Right cardiac atrium (tissue), 5 donors: Measurements from ENCODE around the gene HECTD1. TPM values are rescaled to one million over a fixed set of nuclear protein-coding genes. Genes with fewer than 3 reads are reported as not detected.
"Not testable (repeated sequence)": the region's sequence is repeated elsewhere in the genome, so short reads cannot be mapped to it uniquely, and the experiment has no call there.

ENCODE experiments used
- ATAC-seq, 2 donors: fragments of 200-7000 bp; cut with Tn5 transposase; one replicate each; pipeline versions ENCODE4 v1.8.0 to v1.9.1; 2020; ENCODE audit warnings: moderate library complexity in 2 of 2, mild to moderate bottlenecking in 1 of 2
- DNase-seq, 3 donors: peaks; one replicate each; pipeline ENCODE4 v3.0.0-alpha.2; 2020
- H3K27ac ChIP-seq: one replicate; pipeline ENCODE4 v1.5.1; 2013; ENCODE audit warnings: mild to moderate bottlenecking, low read length, control low read depth, moderate library complexity
- H3K27me3 ChIP-seq: one replicate; pipeline ENCODE4 v1.6.1; 2013; ENCODE audit not compliant: control insufficient read depth, insufficient read depth
- H3K4me1 ChIP-seq: one replicate; pipeline ENCODE4 v1.6.1; 2013; ENCODE audit warnings: low read length; ENCODE audit not compliant: control insufficient read depth, insufficient read depth
- H3K4me3 ChIP-seq: one replicate; pipeline ENCODE4 v1.5.1; 2013; ENCODE audit warnings: low read length, control low read depth
- H3K9me3 ChIP-seq: one replicate; pipeline ENCODE4 v1.6.1; 2013; ENCODE audit warnings: low read length; ENCODE audit not compliant: control insufficient read depth
- WGBS: extraction: QIAGEN DNeasy Blood & Tissue Kit; methylation state at CpG from one replicate; pipeline ENCODE4 v1.1.7; 2013; 5-methylcytosine and 5-hydroxymethylcytosine counted together
- intact Hi-C, 4 donors: fragments of 100-400 bp; cut with DNase I; formaldehyde crosslinking; loops; one replicate each; pipeline versions ENCODE4 v1.11.0 to v1.14.0; 2022 to 2023
- polyA plus RNA-seq: library from polyadenylated mRNA; stranded (reverse); fragments of 200-250 nt; gene quantifications from one replicate; pipeline ENCODE4 v1.2.3, GENCODE V29; 2013
- total RNA-seq, 4 donors: library from RNA; stranded (reverse); fragmentation: NEBNext Ultra II Directional; extraction: Animal tissue kit (Norgen Biotek cat#: 25700); gene quantifications; one replicate each; pipeline ENCODE4 v1.2.1, GENCODE V29; 2021
- donor health status: healthy with polysubstance abuse.
- donor health status: DM: no; HTN: yes; CAD: no.
- donor health status: DM: no; HTN: no; CAD: no.
- donor health status: DM: no; HTN: yes; CAD: no; lungs with severe emphysema.
- donor health status: DM: yes; HTN: yes; CAD: no.

The HECTD1 gene
- total and polyA plus RNA-seq, 5 donors, result 67.3 to 159 (median 130) TPM

GRCh38 chr14:31086466-31086865 is 121.1 kb downstream of the HECTD1 start:
- WGBS, result 96% methylated on average over 9 of the region's 9 CpGs
- H3K9me3 ChIP-seq, intact Hi-C loops, H3K4me3 ChIP-seq, H3K27ac ChIP-seq, DNase-seq, H3K4me1 ChIP-seq, ATAC-seq, H3K27me3 ChIP-seq: not testable (repeated sequence)

- DNase-seq (no peak), ATAC-seq (no peak)
- WGBS, result 97% methylated on average over 3 of the region's 3 CpGs
- Histone ChIP-seq H3K27ac (no peak overlapping the region), H3K27me3 (no peaks in the 10 kb centered on the region), H3K4me1 (no peaks in the 10 kb centered on the region), H3K9me3 (no peaks in the 10 kb centered on the region), H3K4me3 (no peak overlapping the region)
- intact Hi-C loops, result no loop called here
Measured at GRCh38 chr14:31085027-31085426, 122.6 kb downstream of the HECTD1 start.

DNA sequence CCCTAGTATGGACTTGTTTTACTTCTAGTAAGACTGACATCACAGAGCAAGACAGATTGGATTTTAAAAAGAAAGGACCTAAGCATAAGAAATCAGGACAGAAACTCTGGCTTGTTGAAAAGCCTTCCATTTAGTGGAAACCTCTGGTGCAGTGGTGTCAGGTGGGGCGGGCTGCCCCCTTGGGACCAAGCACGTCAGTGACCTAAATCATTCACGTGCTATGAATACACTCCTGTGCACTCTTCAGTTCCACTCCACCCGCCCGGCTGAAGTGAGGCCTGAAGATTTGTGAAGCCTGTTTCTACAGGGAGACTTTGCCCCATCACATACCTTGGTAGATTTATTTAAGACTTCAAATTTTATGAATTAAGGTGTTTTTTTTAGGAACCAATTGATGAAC is 123.2 kb downstream of the HECTD1 start:
- intact Hi-C loops, result loop anchor here in 3 of 4 donors (5.0 kb wide), 2 partner anchors 102 to 107 kb away; no protein-coding TSS in a partner anchor
- H3K4me3 ChIP-seq, result no peak overlapping the region
- ATAC-seq (no peak), DNase-seq (no peak)
- H3K4me1 ChIP-seq, result no peaks in the 10 kb centered on the region
- 77% methylated on average over 5 of the region's 5 CpGs for WGBS
- no peaks in the 10 kb centered on the region for H3K27me3 ChIP-seq
- H3K27ac ChIP-seq, result no peak overlapping the region
- H3K9me3 ChIP-seq, result no peaks in the 10 kb centered on the region

GRCh38 chr14:31083781-31084180 is 123.8 kb downstream of the HECTD1 start:
- H3K9me3 ChIP-seq, result no peaks in the 10 kb centered on the region
- ATAC-seq (no peak), DNase-seq (no peak)
- 82% methylated on average over 3 of the region's 3 CpGs for WGBS
- intact Hi-C loops, result loop anchor here (2.0 to 5.0 kb wide), 3 partner anchors 101 to 106 kb away; no protein-coding TSS in a partner anchor
- H3K4me1 ChIP-seq, result no peaks in the 10 kb centered on the region
- no peak overlapping the region for H3K27ac ChIP-seq
- H3K27me3 ChIP-seq, result no peaks in the 10 kb centered on the region
- no peak overlapping the region for H3K4me3 ChIP-seq

- no peak overlapping the region for H3K4me3 ChIP-seq
- ATAC-seq (peak in 1 of 2 donors; percentile 37), DNase-seq (no peak)
- H3K27ac ChIP-seq, result no peak overlapping the region
- H3K4me1 ChIP-seq, result peaks cover 2% of the 10 kb centered on the region
- intact Hi-C loops, result loop anchor here in 3 of 4 donors (5.0 kb wide), 2 partner anchors 98 to 103 kb away; no protein-coding TSS in a partner anchor
- H3K9me3 ChIP-seq, result no peaks in the 10 kb centered on the region
- no peaks in the 10 kb centered on the region for H3K27me3 ChIP-seq
- 82% methylated on average over 4 of the region's 4 CpGs for WGBS
Measured at GRCh38 chr14:31080484-31080883, 127.1 kb downstream of the HECTD1 start.

GRCh38 chr14:31080056-31080455 is 127.5 kb downstream of the HECTD1 start:
- ATAC-seq, result no peak
- WGBS, result 64% methylated on average over 3 of the region's 3 CpGs
- DNase-seq, result no peak
- Histone ChIP-seq H3K4me1 (peaks cover 2% of the 10 kb centered on the region), H3K9me3 (no peaks in the 10 kb centered on the region), H3K4me3 (no peak overlapping the region), H3K27me3 (no peaks in the 10 kb centered on the region), H3K27ac (no peak overlapping the region)
- intact Hi-C loops, result loop anchor here in 3 of 4 donors (5.0 kb wide), 2 partner anchors 98 to 103 kb away; no protein-coding TSS in a partner anchor

DNA sequence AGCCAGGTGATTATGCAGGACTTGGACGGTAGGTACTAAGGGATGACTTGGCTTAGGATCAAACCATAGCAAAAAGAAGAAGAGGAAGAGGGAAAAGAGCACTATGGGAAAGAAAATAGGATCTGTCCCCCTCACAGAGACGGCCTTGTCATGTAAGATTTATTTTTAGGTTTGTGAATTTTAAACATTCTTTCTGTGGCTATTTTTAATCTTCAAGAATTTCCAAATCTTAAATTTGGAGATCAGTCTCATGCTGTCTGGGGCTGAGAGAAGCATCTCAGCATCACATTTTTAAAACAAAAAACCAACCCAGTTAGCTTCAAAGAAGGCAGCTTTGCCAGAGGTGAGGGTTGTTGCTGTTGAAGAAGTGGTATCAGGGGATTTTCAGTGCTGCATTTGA is 128.8 kb downstream of the HECTD1 start:
- DNase-seq (no peak), ATAC-seq (no peak)
- Histone ChIP-seq H3K4me1 (peaks cover 2% of the 10 kb centered on the region), H3K27me3 (no peaks in the 10 kb centered on the region), H3K9me3 (no peaks in the 10 kb centered on the region), H3K27ac (no peak overlapping the region), H3K4me3 (no peak overlapping the region)
- 29% methylated on average over 2 of the region's 2 CpGs for WGBS
- intact Hi-C loops, result no loop called here

GRCh38 chr14:31075144-31075543 is 132.4 kb downstream of the HECTD1 start:
- Histone ChIP-seq H3K27ac (no peak overlapping the region), H3K9me3 (no peaks in the 10 kb centered on the region), H3K27me3 (no peaks in the 10 kb centered on the region), H3K4me1 (peaks cover 2% of the 10 kb centered on the region), H3K4me3 (no peak overlapping the region)
- ATAC-seq, result no peak
- intact Hi-C loops, result no loop called here
- DNase-seq, result no peak
- 95% methylated on average over 2 of the region's 2 CpGs for WGBS

- intact Hi-C loops, result no loop called here
Measured at GRCh38 chr14:31071151-31071550, 136.4 kb downstream of the HECTD1 start.

DNA sequence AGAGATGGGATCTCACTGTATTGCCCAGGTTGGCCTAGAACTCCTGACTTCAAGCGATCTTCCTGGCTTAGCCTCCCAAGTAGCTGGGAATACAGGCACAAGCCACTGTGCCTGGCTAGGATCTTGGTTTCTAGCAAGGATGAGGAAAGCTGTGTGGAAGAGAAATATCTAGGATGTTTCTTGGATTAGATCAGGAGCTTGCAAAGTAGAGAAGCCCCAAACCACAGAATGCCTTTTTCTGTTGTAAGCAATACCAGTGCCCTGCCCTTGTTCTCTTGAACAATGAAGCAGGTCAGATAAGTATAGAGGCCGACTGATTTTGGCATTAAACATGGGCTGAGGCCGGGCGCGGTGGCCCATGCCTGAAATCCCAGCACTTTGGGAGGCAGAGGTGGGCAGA is 137.2 kb downstream of the HECTD1 start:
- DNase-seq, result no peak
- intact Hi-C loops, result no loop called here
- no peak for ATAC-seq
- Histone ChIP-seq H3K9me3 (no peaks in the 10 kb centered on the region), H3K4me3 (no peak overlapping the region), H3K27me3 (no peaks in the 10 kb centered on the region), H3K27ac (no peak overlapping the region), H3K4me1 (no peaks in the 10 kb centered on the region)
- WGBS, result 95% methylated on average over 5 of the region's 5 CpGs

More at GRCh38 chr14:31071151-31071550, 136.4 kb downstream of the HECTD1 start:
- 100% methylated on average over 2 of the region's 2 CpGs for WGBS
- Histone ChIP-seq H3K27ac (no peak overlapping the region), H3K4me1 (no peaks in the 10 kb centered on the region), H3K9me3 (no peaks in the 10 kb centered on the region), H3K4me3 (no peak overlapping the region), H3K27me3 (no peaks in the 10 kb centered on the region)
- ATAC-seq, result no peak
- no peak for DNase-seq

DNA sequence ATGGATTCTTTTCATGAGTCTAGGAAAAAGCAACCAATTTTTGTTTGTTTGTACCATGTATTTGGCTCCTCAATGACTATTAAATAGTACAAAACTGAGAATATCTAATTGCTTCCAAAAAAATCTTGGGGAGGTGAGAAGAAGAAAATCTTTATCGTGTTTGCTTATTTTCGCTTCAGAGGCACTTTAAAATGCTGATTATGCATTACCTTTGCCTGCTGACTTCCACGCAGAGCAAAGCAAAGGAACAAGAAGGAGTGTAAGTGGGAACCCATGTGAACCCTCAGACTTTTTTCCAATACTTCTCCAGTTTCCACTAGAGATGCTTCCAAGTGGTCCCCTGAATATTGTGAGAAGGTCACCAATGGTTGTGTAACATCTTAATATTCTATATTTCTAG is 138.2 kb downstream of the HECTD1 start:
- no peak overlapping the region for H3K27ac ChIP-seq
- no peaks in the 10 kb centered on the region for H3K4me1 ChIP-seq
- H3K4me3 ChIP-seq, result no peak overlapping the region
- intact Hi-C loops, result no loop called here
- DNase-seq, result no peak
- ATAC-seq, result no peak
- WGBS, result 91% methylated on average over 3 of the region's 3 CpGs
- H3K27me3 ChIP-seq, result no peaks in the 10 kb centered on the region
- no peaks in the 10 kb centered on the region for H3K9me3 ChIP-seq

DNA sequence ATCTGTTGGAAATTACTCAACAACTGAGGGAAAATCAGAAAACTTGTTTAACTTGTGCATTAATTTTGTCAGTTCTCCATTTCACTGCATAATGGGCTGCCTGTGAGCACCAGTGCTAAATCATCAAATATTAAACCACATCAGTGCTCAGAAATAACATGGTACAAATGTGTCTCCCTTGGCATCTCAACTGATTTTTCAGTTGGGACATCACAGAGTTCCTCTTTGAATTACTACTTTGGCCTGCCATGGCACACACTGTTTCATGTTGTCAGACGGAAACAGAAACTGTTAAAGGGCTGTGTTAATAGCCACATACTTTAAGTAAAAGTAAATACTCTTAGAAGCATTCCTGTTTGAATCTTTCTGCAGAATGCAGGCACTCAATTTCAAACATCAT is 139.4 kb downstream of the HECTD1 start:
- Histone ChIP-seq H3K4me3 (no peak overlapping the region), H3K4me1 (no peaks in the 10 kb centered on the region), H3K9me3 (no peaks in the 10 kb centered on the region), H3K27ac (no peak overlapping the region), H3K27me3 (no peaks in the 10 kb centered on the region)
- DNase-seq (no peak), ATAC-seq (peak; percentile 48 to 54)
- WGBS, result 84% methylated on average over 1 of the region's 1 CpG
- intact Hi-C loops, result no loop called here
